ENCODE results near the gene STXBP5L. TPM values are rescaled to one million over a fixed set of nuclear protein-coding genes. Genes with fewer than 3 reads are reported as not detected.

STXBP5L gene
- total RNA-seq, 6 experiments from 2014 or later, result not detected

DNA sequence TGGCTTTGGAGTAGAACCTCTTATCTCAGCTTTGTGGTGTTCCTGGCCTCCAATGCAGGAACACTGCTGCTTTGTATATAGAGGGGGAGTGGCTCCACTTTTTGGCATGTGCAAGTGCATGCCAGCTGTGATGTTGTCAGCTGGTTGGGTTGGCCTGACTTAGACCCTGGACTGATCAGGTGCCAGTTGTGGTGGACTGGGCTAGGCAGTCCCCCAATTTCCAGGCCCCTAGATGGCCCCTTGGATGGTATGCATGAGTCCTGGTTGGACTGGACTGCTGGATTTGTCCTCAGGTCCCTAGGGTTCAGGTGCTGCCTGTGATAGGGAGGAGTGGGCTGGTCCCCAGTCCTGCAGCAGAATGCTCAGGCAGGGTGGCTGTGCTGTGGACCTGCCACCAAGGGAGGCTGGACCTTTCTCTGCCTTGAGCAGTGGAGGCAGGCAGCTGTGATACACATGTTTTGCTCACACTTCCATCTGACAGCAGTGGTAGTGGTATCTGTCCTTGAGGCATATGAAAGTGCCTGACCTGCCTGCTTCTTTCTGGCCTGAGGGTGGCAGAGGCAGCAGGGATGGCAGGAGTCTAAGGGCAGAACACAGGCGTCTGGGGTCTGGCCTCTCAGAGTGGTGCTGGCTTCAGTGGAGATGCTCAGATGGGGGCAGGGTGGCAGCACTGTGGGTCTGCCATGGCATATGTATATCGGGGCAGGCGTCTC is 74.8 kb downstream of the STXBP5L start:
- peak in 1 of 4 donors; percentile 27 for ATAC-seq

DNA sequence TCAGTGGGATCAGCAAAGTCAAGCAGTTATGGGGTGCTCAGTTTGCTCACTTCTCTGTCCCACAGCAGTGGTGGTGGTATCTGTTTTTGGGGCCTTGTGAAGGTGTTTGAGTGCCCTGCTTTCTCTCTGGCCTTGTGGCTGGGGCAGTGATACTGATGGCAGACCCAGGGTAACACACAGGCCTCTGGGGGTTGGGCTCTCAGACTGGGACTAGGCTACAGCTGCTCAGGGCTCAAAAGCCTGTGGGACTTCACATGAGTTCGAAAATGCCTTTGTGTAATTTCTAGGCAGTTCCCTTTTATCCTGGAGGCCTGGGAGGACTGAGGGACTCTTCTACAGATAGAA is 75.3 kb downstream of the STXBP5L start:
- no peaks in the 10 kb centered on the region for H3K4me1 ChIP-seq
- H3K27me3 ChIP-seq, result no peaks in the 10 kb centered on the region
- intact Hi-C loops (cut with DNase I), result no loop called here
- no peak overlapping the region for H3K27ac ChIP-seq
- no peak overlapping the region for H3K4me3 ChIP-seq
- no peak for ATAC-seq
- no peak for TF ChIP-seq POLR2A (IDR thresholded peaks at IDR 0.05)
- TF ChIP-seq, protein P1, sequence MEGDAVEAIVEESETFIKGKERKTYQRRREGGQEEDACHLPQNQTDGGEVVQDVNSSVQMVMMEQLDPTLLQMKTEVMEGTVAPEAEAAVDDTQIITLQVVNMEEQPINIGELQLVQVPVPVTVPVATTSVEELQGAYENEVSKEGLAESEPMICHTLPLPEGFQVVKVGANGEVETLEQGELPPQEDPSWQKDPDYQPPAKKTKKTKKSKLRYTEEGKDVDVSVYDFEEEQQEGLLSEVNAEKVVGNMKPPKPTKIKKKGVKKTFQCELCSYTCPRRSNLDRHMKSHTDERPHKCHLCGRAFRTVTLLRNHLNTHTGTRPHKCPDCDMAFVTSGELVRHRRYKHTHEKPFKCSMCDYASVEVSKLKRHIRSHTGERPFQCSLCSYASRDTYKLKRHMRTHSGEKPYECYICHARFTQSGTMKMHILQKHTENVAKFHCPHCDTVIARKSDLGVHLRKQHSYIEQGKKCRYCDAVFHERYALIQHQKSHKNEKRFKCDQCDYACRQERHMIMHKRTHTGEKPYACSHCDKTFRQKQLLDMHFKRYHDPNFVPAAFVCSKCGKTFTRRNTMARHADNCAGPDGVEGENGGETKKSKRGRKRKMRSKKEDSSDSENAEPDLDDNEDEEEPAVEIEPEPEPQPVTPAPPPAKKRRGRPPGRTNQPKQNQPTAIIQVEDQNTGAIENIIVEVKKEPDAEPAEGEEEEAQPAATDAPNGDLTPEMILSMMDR (IDR thresholded peaks at IDR 0.05), result no peak
- WGBS (ENCODE audit: insufficient coverage, low coverage, low lambda C conversion rate, missing lambda C conversion rate), result 0% methylated on average over 1 of the region's 1 CpG
- DNase-seq, result peak in 1 of 3 donors; percentile 20
- H3K36me3 ChIP-seq, result no peaks in the 10 kb centered on the region
- no peaks in the 10 kb centered on the region for H3K9me3 ChIP-seq

More for the DNA sequence above, 74.8 kb downstream of the STXBP5L start:
- TF ChIP-seq POLR2A (IDR thresholded peaks at IDR 0.05), result no peak
- TF ChIP-seq, protein P1 (IDR thresholded peaks at IDR 0.05), result no peak
- Histone ChIP-seq H3K4me1 (no peaks in the 10 kb centered on the region), H3K4me3 (no peak overlapping the region), H3K9me3 (no peaks in the 10 kb centered on the region), H3K27ac (no peak overlapping the region), H3K36me3 (no peaks in the 10 kb centered on the region), H3K27me3 (no peaks in the 10 kb centered on the region)
- no CpG with 5 or more reads among the region's 3 CpGs for WGBS (ENCODE audit: insufficient coverage, low coverage, low lambda C conversion rate, missing lambda C conversion rate)
- DNase-seq, result peak in 2 of 3 donors; percentile 19 to 28
- intact Hi-C loops (cut with DNase I), result no loop called here

DNA sequence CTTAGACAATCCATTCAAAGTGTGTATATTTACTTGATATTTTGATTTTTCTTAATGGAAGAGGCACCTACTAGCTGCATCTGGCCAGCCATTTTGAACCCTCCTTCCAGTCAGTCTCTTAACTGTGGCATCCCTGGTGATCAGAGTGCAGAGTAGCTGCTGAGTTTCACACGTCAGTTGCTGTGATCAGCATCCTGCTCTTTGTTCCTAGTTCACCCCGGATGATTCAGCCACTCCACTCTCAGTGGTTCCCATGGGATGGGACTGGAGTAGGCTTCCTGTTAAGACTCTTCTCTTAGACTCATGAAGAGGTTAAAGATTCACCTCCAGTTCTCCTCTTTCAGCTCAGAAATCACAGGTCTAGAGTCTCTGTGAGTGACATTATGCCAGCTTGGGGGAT is 75.8 kb downstream of the STXBP5L start:
- intact Hi-C loops (cut with DNase I), result no loop called here
- no peak overlapping the region for H3K4me3 ChIP-seq
- no peaks in the 10 kb centered on the region for H3K9me3 ChIP-seq
- no peak overlapping the region for H3K27ac ChIP-seq
- DNase-seq (no peak), ATAC-seq (no peak)
- H3K27me3 ChIP-seq, result no peaks in the 10 kb centered on the region
- H3K4me1 ChIP-seq, result no peaks in the 10 kb centered on the region
- 25% methylated on average over 2 of the region's 2 CpGs for WGBS (ENCODE audit: insufficient coverage, low coverage, low lambda C conversion rate, missing lambda C conversion rate)
- H3K36me3 ChIP-seq, result no peaks in the 10 kb centered on the region
- TF ChIP-seq, protein P1 (IDR thresholded peaks at IDR 0.05), result no peak
- no peak for TF ChIP-seq POLR2A (IDR thresholded peaks at IDR 0.05)

DNA sequence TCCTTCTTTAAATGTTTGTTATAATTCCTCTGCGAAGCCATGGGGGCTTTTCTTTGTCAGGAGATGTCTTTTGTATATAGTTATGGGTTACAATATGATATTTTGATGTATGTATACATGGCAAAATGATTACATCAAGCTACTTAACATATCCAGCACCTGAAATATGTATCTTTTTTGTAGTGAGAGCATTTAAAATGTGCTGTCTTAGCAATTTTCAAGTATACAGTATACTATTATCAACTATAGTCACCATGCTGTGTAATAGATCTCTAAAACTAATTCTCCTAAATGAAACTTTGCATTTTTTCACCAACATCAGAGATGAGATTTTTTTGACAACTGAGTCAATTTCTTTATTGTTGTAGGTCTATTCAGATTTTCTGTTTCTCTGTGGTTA is 77.2 kb downstream of the STXBP5L start:
- H3K36me3 ChIP-seq, result no peaks in the 10 kb centered on the region
- DNase-seq (no peak), ATAC-seq (no peak)
- no peaks in the 10 kb centered on the region for H3K27me3 ChIP-seq
- no peaks in the 10 kb centered on the region for H3K9me3 ChIP-seq
- no peak overlapping the region for H3K4me3 ChIP-seq
- intact Hi-C loops (cut with DNase I), result no loop called here
- no peak overlapping the region for H3K27ac ChIP-seq
- no peaks in the 10 kb centered on the region for H3K4me1 ChIP-seq
- 27% methylated on average over 1 of the region's 1 CpG for WGBS (ENCODE audit: insufficient coverage, low coverage, low lambda C conversion rate, missing lambda C conversion rate)
- TF ChIP-seq, protein P1 (IDR thresholded peaks at IDR 0.05), result no peak
- no peak for TF ChIP-seq POLR2A (IDR thresholded peaks at IDR 0.05)
